Ishikawa (cell line): Measurements from ENCODE around the gene CDH24.

Experiments
- CEBPB ChIP-seq: IDR thresholded peaks from 2 replicates; pipeline ENCODE4 v1.6.1; 2012
- CREB1 ChIP-seq: IDR thresholded peaks from 2 replicates; pipeline ENCODE4 v1.6.1; 2012; ENCODE audit warnings: low read depth
- EGR1 ChIP-seq: IDR thresholded peaks from 2 replicates; pipeline ENCODE4 v1.6.1; 2012
- EP300 ChIP-seq: IDR thresholded peaks from 2 replicates; pipeline ENCODE4 v1.6.1; 2012; ENCODE audit warnings: borderline replicate concordance
- FOXM1 ChIP-seq: IDR thresholded peaks from 2 replicates; pipeline ENCODE4 v1.6.1; 2012; ENCODE audit warnings: low read depth, borderline replicate concordance
- MAX ChIP-seq: IDR thresholded peaks from 2 replicates; pipeline ENCODE4 v1.6.1; 2012
- NFIC ChIP-seq: IDR thresholded peaks from 2 replicates; pipeline ENCODE4 v1.6.1; 2012
- RAD21 ChIP-seq: IDR thresholded peaks from 2 replicates; pipeline ENCODE4 v1.6.1; 2012; ENCODE audit warnings: low read depth
- REST ChIP-seq: IDR thresholded peaks from 2 replicates; pipeline ENCODE4 v1.6.1; 2012; ENCODE audit warnings: low read depth, mild to moderate bottlenecking
- TAF1 ChIP-seq: IDR thresholded peaks from 2 replicates; pipeline ENCODE4 v1.6.1; 2012; ENCODE audit warnings: low read depth, mild to moderate bottlenecking
- TCF12 ChIP-seq: IDR thresholded peaks from 2 replicates; pipeline ENCODE4 v1.6.1; 2012; ENCODE audit warnings: low read depth
- TEAD4 ChIP-seq: IDR thresholded peaks from 2 replicates; pipeline ENCODE4 v1.6.1; 2012
- USF1 ChIP-seq: IDR thresholded peaks from 2 replicates; pipeline ENCODE4 v1.6.1; 2012
- YY1 ChIP-seq: IDR thresholded peaks from 2 replicates; pipeline ENCODE4 v1.6.1; 2012; ENCODE audit warnings: low read depth
- ZBTB7A ChIP-seq: IDR thresholded peaks from 2 replicates; pipeline ENCODE4 v1.6.1; 2012; ENCODE audit warnings: low read depth

Gene CDH24

GRCh38 chr14:23063601-23064000, 6.3 kb upstream of the CDH24 start:
- TF ChIP-seq TEAD4, result no peak
- TF ChIP-seq CREB1, result no peak
- no peak for TF ChIP-seq MAX
- TF ChIP-seq REST, result no peak
- no peak for TF ChIP-seq ZBTB7A
- TF ChIP-seq YY1, result no peak
- TF ChIP-seq TCF12, result no peak
- TF ChIP-seq CEBPB, result no peak

- TF ChIP-seq MAX, result peak; percentile 75
- peak; percentile 57 for TF ChIP-seq USF1
- TF ChIP-seq TAF1, result no peak
- TF ChIP-seq TEAD4, result peak; percentile 92
- peak; percentile 57; the same call in 1 of the 2 replicates for TF ChIP-seq EP300
- TF ChIP-seq REST, result no peak
- no peak for TF ChIP-seq ZBTB7A
- TF ChIP-seq NFIC, result peak; percentile 92
- TF ChIP-seq FOXM1, result no peak
- TF ChIP-seq CREB1, result no peak
- peak; percentile 73 for TF ChIP-seq CEBPB
- peak; percentile 78 for TF ChIP-seq YY1
- no peak for TF ChIP-seq EGR1
- TF ChIP-seq TCF12, result peak; percentile 74
- TF ChIP-seq RAD21, result 0 out of 2 replicates have a peak, but pooled peaks have one; percentile 14
Measured at GRCh38 chr14:23062002-23062401, 4.7 kb upstream of the CDH24 start.

- TF ChIP-seq CEBPB (no peak), REST (no peak), FOXM1 (no peak), YY1 (no peak), RAD21 (no peak), TAF1 (no peak), TCF12 (no peak), USF1 (no peak), EP300 (no peak), TEAD4 (no peak), EGR1 (no peak), MAX (no peak), CREB1 (no peak), NFIC (no peak), ZBTB7A (no peak)
Measured at GRCh38 chr14:23060536-23061260, 3.4 kb upstream of the CDH24 start.
